GM12878 (cell line): ENCODE results near the gene CGREF1. TPM values are rescaled to one million over a fixed set of nuclear protein-coding genes. Genes with fewer than 3 reads are reported as not detected.

ENCODE experiments used
- BCL11A ChIP-seq: IDR thresholded peaks from 2 replicates; pipeline ENCODE4 v1.6.1; 2011; ENCODE audit warnings: low read depth, low read length
- CUX1 ChIP-seq: IDR thresholded peaks from 2 replicates; pipeline ENCODE4 v1.6.1; 2012; ENCODE audit warnings: improper control_type of control experiment, low read depth, low read length; ENCODE audit not compliant: insufficient replicate concordance
- HCFC1 ChIP-seq: fragments of 150-350 bp; IDR thresholded peaks from 2 replicates; pipeline ENCODE4 v1.6.1; 2014; ENCODE audit warnings: low read length
- REST ChIP-seq: IDR thresholded peaks from 2 replicates; pipeline ENCODE4 v1.6.1; 2012; ENCODE audit warnings: mild to moderate bottlenecking, low read depth, low read length
- SMC3 ChIP-seq: IDR thresholded peaks from 2 replicates; pipeline ENCODE4 v1.6.1; 2011; ENCODE audit warnings: low read length, improper control_type of control experiment, borderline replicate concordance
- WRNIP1 ChIP-seq: IDR thresholded peaks from 2 replicates; pipeline ENCODE4 v1.6.1; 2011; ENCODE audit warnings: low read depth, low read length, improper control_type of control experiment, borderline replicate concordance
- polyA plus RNA-seq, 11 experiments: library from polyadenylated mRNA; depleted of rRNA in 4 of 11; unstranded in 6 of 11; stranded (reverse) in 5 of 11; fragments of >200 nt; fragmentation: Nextera tagmentation in 4 of 11; fragmentation: Illumina TruSeq in 1 of 11; extraction: Ambion mirVana in 4 of 11; extraction: Trizol in 1 of 11; gene quantifications; 1 replicate in 1 of 11; 2 replicates in 10 of 11; pipeline versions ENCODE4 v1.2.1 to v1.2.3, GENCODE V29; 2011 to 2016; ENCODE audit warnings: inconsistent platforms in 2 of 11, missing spikeins in 2 of 11, low read depth in 1 of 11
- total RNA-seq, 4 experiments: library from RNA; depleted of rRNA in 3 of 4; stranded (reverse); fragments of >200 nt in 3 of 4; fragmentation: Illumina TruSeq in 1 of 4; extraction: Trizol in 1 of 4; gene quantifications; 2 replicates each; pipeline versions ENCODE4 v1.2.1 to v1.2.3, GENCODE V29; 2013 to 2021

The CGREF1 gene
- total and polyA plus RNA-seq, 10 of the 15 experiments (the other 5 are each of a cell fraction or from before 2014, with no cell fraction given), result 0.06 to 0.21 TPM; not detected in 8

- TF ChIP-seq CUX1 (no peak), BCL11A (no peak), HCFC1 (no peak), REST (no peak), SMC3 (no peak), WRNIP1 (no peak)
Measured at GRCh38 chr2:27109083-27109482, 9.8 kb downstream of the CGREF1 start (continued).
